DOHH2 (cell line): ENCODE results near the gene AMH.
"Not testable (repeated sequence)": the region's sequence is repeated elsewhere in the genome, so short reads cannot be mapped to it uniquely, and the experiment has no call there.

ENCODE experiments used
- H3F3A ChIP-seq: fragments of 200-600 bp; sonication (generic), shearing (Covaris generic); 2 replicates; pipeline ENCODE4 v1.6.0; 2016; ENCODE audit warnings: antibody characterized with exemption, mild to moderate bottlenecking; ENCODE audit not compliant: control insufficient read depth, insufficient read depth
- H3K27ac ChIP-seq: fragments of 200-600 bp; sonication (generic); 2 replicates; pipeline ENCODE4 v1.5.1; 2014; ENCODE audit warnings: low read depth, mild to moderate bottlenecking, low read length, moderate library complexity
- H3K27me3 ChIP-seq: fragments of 200-600 bp; sonication (generic); 2 replicates; pipeline ENCODE4 v1.6.1; 2014; ENCODE audit warnings: mild to moderate bottlenecking, low read length, mixed read lengths; ENCODE audit not compliant: control insufficient read depth
- H3K36me3 ChIP-seq: fragments of 200-600 bp; sonication (generic); 2 replicates; pipeline ENCODE4 v1.6.1; 2014; ENCODE audit warnings: mild to moderate bottlenecking, low read length, moderate library complexity, mixed read lengths; ENCODE audit not compliant: control insufficient read depth
- H3K4me1 ChIP-seq: fragments of 200-600 bp; sonication (generic); 2 replicates; pipeline ENCODE4 v1.6.1; 2014; ENCODE audit warnings: mild to moderate bottlenecking, low read length, mixed read lengths; ENCODE audit not compliant: control insufficient read depth
- H3K4me2 ChIP-seq: fragments of 200-600 bp; sonication (generic); 2 replicates; pipeline ENCODE4 v1.6.0; 2014; ENCODE audit warnings: mild to moderate bottlenecking, low read length, moderate library complexity
- H3K4me3 ChIP-seq: fragments of 200-600 bp; sonication (generic); 2 replicates; pipeline ENCODE4 v1.5.1; 2014; ENCODE audit warnings: mild to moderate bottlenecking, low read length, mixed read lengths
- H3K79me2 ChIP-seq: fragments of 200-600 bp; sonication (generic); 2 replicates; pipeline ENCODE4 v1.6.1; 2014; ENCODE audit warnings: mild to moderate bottlenecking, low read length, mixed read lengths; ENCODE audit not compliant: control insufficient read depth
- H3K9me2 ChIP-seq: fragments of 200-600 bp; sonication (generic); replicated peaks from 2 replicates; pipeline ENCODE4 v1.6.1; 2014; ENCODE audit warnings: mild to moderate bottlenecking, low read length, mixed read lengths; ENCODE audit not compliant: control insufficient read depth
- H3K9me3 ChIP-seq: fragments of 200-600 bp; sonication (generic); 2 replicates; pipeline ENCODE4 v1.6.1; 2014; ENCODE audit warnings: antibody characterized with exemption, low read length, mixed read lengths; ENCODE audit not compliant: control insufficient read depth, insufficient read depth
- H4K20me1 ChIP-seq: fragments of 200-600 bp; sonication (generic); 2 replicates; pipeline ENCODE4 v1.6.0; 2014; ENCODE audit warnings: low read depth, mild to moderate bottlenecking, antibody characterized with exemption, low read length, moderate library complexity; ENCODE audit not compliant: control insufficient read depth, insufficient read depth
- CTCF ChIP-seq: fragments of 200-600 bp; sonication (generic); IDR thresholded peaks from one replicate; pipeline ENCODE4 v1.5.1; 2014; ENCODE audit warnings: antibody characterized with exemption, mild to moderate bottlenecking, low read depth, low read length; ENCODE audit not compliant: poor library complexity, severe bottlenecking
- EZH2phosphoT487 ChIP-seq: fragments of 200-600 bp; sonication (generic); IDR thresholded peaks from 2 replicates; pipeline ENCODE4 v1.6.1; 2017; ENCODE audit warnings: borderline replicate concordance, mild to moderate bottlenecking, antibody characterized with exemption, low read length, moderate library complexity, mixed read lengths

Gene AMH

DNA sequence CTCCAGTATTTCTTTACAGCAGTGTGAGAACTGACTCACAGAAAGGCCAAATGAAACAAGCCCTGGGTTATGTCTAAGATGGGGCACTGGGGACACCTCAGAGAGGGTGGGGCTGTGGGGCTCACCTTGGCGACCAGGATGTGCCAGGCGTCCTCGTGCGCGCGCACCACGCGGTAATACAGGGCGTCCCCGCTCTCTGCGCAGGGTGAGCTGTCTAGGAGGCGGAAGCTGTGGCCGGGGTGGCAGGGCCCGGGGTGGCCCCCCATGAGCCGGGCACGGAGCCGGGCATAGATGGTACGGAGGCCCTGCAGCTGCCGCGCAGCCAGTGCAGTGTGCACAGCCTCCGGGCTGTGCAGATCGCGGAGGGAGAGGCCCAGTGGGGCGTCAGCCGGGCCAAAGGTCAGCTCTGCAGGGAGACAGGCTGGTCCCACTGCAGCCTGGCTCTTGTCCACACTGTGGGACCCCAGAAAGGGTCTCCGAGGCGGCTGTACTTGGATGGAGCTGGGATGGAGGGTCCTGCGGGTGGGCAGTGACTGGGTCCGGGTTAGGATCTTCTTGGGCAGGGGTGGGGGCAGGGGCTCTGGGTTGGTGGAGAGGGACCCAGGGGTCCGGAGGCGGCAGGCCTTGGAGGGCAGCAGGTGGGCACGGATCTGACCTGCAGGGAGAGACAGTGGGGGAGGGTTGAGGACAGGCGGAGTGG, 29.5 kb downstream of the AMH start:
- Histone ChIP-seq H3K27me3 (peaks cover 13% of the 10 kb centered on the region), H3K9me2 (no peaks in the 10 kb centered on the region), H3K79me2 (peaks cover 15% of the 10 kb centered on the region), H3K4me2 (no peak overlapping the region), H3K27ac (no peak overlapping the region), H4K20me1 (peaks cover 6% of the 10 kb centered on the region), H3K9me3 (no peaks in the 10 kb centered on the region), H3F3A (peaks cover 12% of the 10 kb centered on the region), H3K36me3 (peaks cover 17% of the 10 kb centered on the region), H3K4me3 (no peak overlapping the region), H3K4me1 (peaks cover 23% of the 10 kb centered on the region)
- TF ChIP-seq CTCF, result no peak
- no peak for TF ChIP-seq EZH2phosphoT487

DNA sequence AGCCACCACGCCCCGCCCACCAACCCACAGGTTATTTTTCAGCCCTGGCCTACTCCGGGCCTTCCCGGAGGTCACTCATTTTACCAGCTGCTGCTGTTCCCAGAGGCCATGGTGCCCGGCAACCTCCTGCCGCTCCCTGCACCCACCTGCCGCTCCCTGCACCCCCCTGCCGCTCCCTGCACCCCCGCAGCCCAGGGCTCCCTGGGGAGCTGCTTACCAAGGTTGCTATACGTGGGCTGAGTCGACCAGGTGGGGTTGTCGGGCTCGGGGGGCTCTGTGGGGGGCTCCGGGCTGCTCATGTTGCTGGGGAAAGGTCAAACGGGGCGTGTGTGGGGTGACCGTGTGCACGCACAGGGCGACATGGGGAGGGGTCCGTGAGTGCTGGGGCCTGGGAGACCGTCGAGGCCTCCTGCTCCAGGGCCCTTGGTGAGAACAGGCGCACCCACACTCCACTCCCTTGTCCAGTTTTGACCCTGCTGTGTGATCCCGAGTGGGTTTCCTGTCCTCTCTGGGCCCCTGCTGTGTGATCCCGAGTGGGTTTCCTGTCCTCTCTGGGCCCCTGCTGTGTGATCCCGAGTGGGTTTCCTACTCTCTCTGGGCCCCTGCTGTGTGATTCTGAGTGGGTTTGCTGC, 31.6 kb downstream of the AMH start:
- peaks cover 10% of the 10 kb centered on the region; the same call in 1 of the 2 replicates for H3F3A ChIP-seq
- no peaks in the 10 kb centered on the region for H3K79me2 ChIP-seq
- TF ChIP-seq CTCF (no peak), EZH2phosphoT487 (no peak)
- no peaks in the 10 kb centered on the region for H4K20me1 ChIP-seq
- H3K27me3 ChIP-seq, result peaks cover 13% of the 10 kb centered on the region
- H3K9me3 ChIP-seq, result no peaks in the 10 kb centered on the region
- no peaks in the 10 kb centered on the region; the same call in 1 of the 2 replicates for H3K36me3 ChIP-seq
- no peak overlapping the region for H3K27ac ChIP-seq
- no peak overlapping the region for H3K4me2 ChIP-seq
- no peak overlapping the region for H3K4me3 ChIP-seq
- H3K9me2 ChIP-seq, result no peaks in the 10 kb centered on the region
- H3K4me1 ChIP-seq, result peaks cover 16% of the 10 kb centered on the region

DNA sequence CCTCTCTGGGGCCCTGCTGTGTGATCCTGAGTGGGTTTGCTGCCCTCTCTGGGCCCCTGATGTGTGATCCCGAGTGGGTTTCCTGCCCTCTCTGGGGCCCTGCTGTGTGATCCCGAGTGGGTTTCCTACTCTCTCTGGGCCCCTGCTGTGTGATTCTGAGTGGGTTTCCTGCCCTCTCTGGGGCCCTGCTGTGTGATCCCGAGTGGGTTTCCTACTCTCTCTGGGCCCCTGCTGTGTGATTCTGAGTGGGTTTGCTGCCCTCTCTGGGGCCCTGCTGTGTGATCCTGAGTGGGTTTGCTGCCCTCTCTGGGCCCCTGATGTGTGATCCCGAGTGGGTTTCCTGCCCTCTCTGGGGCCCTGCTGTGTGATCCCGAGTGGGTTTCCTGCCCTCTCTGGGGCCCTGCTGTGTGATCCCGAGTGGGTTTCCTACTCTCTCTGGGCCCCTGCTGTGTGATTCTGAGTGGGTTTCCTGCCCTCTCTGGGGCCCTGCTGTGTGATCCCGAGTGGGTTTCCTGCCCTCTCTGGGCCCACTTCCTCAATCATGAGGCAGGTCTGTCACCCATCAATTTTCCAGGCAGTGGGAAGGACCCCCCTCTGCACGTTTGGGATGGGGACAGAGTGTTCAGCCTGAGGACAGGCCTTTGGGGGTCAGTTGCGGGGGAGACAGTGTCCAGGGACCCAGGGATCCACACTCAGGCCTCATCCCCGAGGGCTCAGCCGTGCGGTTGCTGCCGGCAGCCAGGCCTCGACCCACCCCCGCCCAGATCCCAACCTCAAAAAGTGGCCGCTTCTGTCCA, 32.3 kb downstream of the AMH start:
- not testable (repeated sequence) for H3K79me2 ChIP-seq, H3K9me2 ChIP-seq, H4K20me1 ChIP-seq, H3K27ac ChIP-seq, H3K9me3 ChIP-seq, H3K36me3 ChIP-seq, H3F3A ChIP-seq
- Histone ChIP-seq H3K4me1 (peaks cover 16% of the 10 kb centered on the region), H3K27me3 (peaks cover 13% of the 10 kb centered on the region), H3K4me3 (peak overlapping the region; percentile 38; the same call in 1 of the 2 replicates), H3K4me2 (peak overlapping the region; percentile 50)
